Panc1 (cell line): ENCODE results near the gene SLC25A17. TPM values are rescaled to one million over a fixed set of nuclear protein-coding genes. Genes with fewer than 3 reads are reported as not detected.

Source experiments
- ATAC-seq: fragments of 200-7000 bp; cut with Tn5 transposase; 2 replicates; pipeline ENCODE4 v1.9.1; 2020; ENCODE audit warnings: mild to moderate bottlenecking, moderate library complexity
- BruUV-seq: library from RNA; stranded (reverse); fragments of 400-500 nt; replicated peaks from 2 replicates; lab custom pipeline; 2021; lab: Mats Ljungman, UMichigan
- CTCF ChIA-PET: fragments of 300-600 bp; sonication (Branson Sonifier 250); formaldehyde crosslinking; loops from one replicate; lab custom pipeline; 2022; ENCODE audit warnings: antibody characterized with exemption; lab: Charles Lee
- POLR2A ChIA-PET: fragments of 300-600 bp; sonication (Branson Sonifier 250); formaldehyde crosslinking; loops from one replicate; lab custom pipeline; 2022; ENCODE audit warnings: antibody characterized with exemption; lab: Charles Lee
- DNase-seq: peaks from one replicate; pipeline ENCODE4 v3.0.0-alpha.2; 2010; ENCODE audit warnings: low read depth, low spot score
- H3K27ac ChIP-seq: 2 replicates; pipeline ENCODE4 v1.5.1; 2011; ENCODE audit warnings: mild to moderate bottlenecking, low read length, inconsistent platforms
- H3K27me3 ChIP-seq: fragments of 200-500 bp; sonication (Bioruptor generic); 2 replicates; pipeline ENCODE4 v1.6.0; 2014; ENCODE audit warnings: low read length, inconsistent platforms; ENCODE audit not compliant: control insufficient read depth, insufficient read depth
- H3K36me3 ChIP-seq: fragments of 200-500 bp; sonication (Bioruptor generic); 2 replicates; pipeline ENCODE4 v1.5.1; 2014; ENCODE audit warnings: inconsistent platforms, mild to moderate bottlenecking, low read length, moderate library complexity; ENCODE audit not compliant: control insufficient read depth, insufficient read depth
- H3K4me1 ChIP-seq: 2 replicates; pipeline ENCODE4 v1.5.1; 2011; ENCODE audit warnings: inconsistent platforms, mild to moderate bottlenecking, low read length, moderate library complexity; ENCODE audit not compliant: control insufficient read depth, insufficient read depth
- H3K4me3 ChIP-seq, 2 experiments: 2 replicates each; pipeline ENCODE4 v1.5.1; 2011 to 2012; ENCODE audit warnings: low read depth in 2 of 2, low read length in 2 of 2, mild to moderate bottlenecking in 2 of 2, inconsistent platforms in 1 of 2, moderate library complexity in 1 of 2
- H3K9me3 ChIP-seq: fragments of 200-500 bp; sonication (Bioruptor generic); 2 replicates; pipeline ENCODE4 v1.5.1; 2014; ENCODE audit warnings: low read depth, mild to moderate bottlenecking, inconsistent platforms, low read length, moderate library complexity; ENCODE audit not compliant: control insufficient read depth, insufficient read depth
- POLR2AphosphoS5 ChIP-seq: IDR thresholded peaks from 2 replicates; pipeline ENCODE4 v1.6.1; 2012; ENCODE audit warnings: mild to moderate bottlenecking, low read depth, low read length, moderate library complexity
- SIN3A ChIP-seq: IDR thresholded peaks from 2 replicates; pipeline ENCODE4 v1.6.1; 2012; ENCODE audit warnings: low read depth, mild to moderate bottlenecking, low read length, moderate library complexity, borderline replicate concordance; ENCODE audit not compliant: insufficient read depth
- TCF7L2 ChIP-seq: IDR thresholded peaks from 2 replicates; pipeline ENCODE4 v1.6.1; 2011; ENCODE audit warnings: mild to moderate bottlenecking, low read depth, low read length, inconsistent platforms
- in situ Hi-C: cut with HindIII; loops from 2 replicates; pipeline ENCODE4 v1.10.0; 2016; ENCODE audit warnings: low sequenced_read_pairs, low pct_unique_long_range_greater_than_20kb
- intact Hi-C: fragments of 100-400 bp; cut with micrococcal nuclease; formaldehyde crosslinking; loops from one replicate; pipeline ENCODE4 v1.10.0; 2022; ENCODE audit not compliant: unreplicated experiment
- total RNA-seq: library from RNA; stranded (reverse); gene quantifications from one replicate; pipeline ENCODE4 v1.2.1, GENCODE V29; 2021; ENCODE audit not compliant: unreplicated experiment
- TF ChIP-seq, protein P1 (sequence below), 2 experiments: IDR thresholded peaks; 2 replicates each; pipeline ENCODE4 v1.6.1; 2011 to 2012; ENCODE audit warnings: low read depth in 2 of 2, control low read depth in 1 of 2, low read length in 1 of 2, mild to moderate bottlenecking in 1 of 2, moderate library complexity in 1 of 2; ENCODE audit not compliant: insufficient read depth in 1 of 2
- TF ChIP-seq, protein P2 (sequence below): fragments of 450-650 bp; IDR thresholded peaks from 2 replicates; pipeline ENCODE4 v1.5.1; 2017; ENCODE audit warnings: mild to moderate bottlenecking

The SLC25A17 gene
- total RNA-seq, 1 experiment from 2014 or later = 28.9 TPM

DNA sequence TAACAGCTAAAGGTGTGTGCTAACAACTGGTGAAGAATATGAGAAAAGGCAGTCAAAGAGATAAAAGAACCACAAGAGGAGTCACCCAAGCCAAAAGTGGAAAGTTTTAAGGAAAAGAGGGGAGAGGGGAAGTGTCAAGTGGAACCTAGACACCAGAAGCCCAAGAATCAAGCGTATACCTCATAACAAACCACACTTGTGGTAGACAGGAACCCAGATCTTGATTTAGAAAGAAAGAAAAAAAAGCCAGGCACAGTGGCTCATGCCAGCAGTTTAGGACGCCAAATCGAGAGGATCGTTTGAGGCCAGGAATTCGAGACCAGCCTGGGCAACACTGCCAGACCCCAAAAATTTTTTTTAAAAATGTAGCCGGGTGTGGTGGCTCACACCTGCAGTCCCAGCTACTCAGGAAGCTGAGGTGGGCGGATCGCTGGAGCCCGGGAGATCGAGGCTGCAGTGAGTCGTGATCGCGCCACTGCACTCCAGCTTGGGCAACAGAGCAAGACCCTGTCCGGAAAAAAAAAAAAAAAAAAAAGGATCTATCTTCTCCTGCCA is 877 bp downstream of the SLC25A17 start:
- Histone ChIP-seq H3K27ac (peak overlapping the region; percentile 86), H3K9me3 (no peaks in the 10 kb centered on the region), H3K4me3 (peak overlapping the region; percentile 79 to 88), H3K4me1 (peaks cover 13% of the 10 kb centered on the region), H3K27me3 (no peaks in the 10 kb centered on the region), H3K36me3 (no peaks in the 10 kb centered on the region; the same call in 1 of the 2 replicates)
- no peak for ATAC-seq
- intact Hi-C loops = no loop called here
- in situ Hi-C loops = no loop called here
- DNase-seq = no peak
- POLR2A ChIA-PET = no interaction called here
- CTCF ChIA-PET = no interaction called here
- TF ChIP-seq, protein P1, sequence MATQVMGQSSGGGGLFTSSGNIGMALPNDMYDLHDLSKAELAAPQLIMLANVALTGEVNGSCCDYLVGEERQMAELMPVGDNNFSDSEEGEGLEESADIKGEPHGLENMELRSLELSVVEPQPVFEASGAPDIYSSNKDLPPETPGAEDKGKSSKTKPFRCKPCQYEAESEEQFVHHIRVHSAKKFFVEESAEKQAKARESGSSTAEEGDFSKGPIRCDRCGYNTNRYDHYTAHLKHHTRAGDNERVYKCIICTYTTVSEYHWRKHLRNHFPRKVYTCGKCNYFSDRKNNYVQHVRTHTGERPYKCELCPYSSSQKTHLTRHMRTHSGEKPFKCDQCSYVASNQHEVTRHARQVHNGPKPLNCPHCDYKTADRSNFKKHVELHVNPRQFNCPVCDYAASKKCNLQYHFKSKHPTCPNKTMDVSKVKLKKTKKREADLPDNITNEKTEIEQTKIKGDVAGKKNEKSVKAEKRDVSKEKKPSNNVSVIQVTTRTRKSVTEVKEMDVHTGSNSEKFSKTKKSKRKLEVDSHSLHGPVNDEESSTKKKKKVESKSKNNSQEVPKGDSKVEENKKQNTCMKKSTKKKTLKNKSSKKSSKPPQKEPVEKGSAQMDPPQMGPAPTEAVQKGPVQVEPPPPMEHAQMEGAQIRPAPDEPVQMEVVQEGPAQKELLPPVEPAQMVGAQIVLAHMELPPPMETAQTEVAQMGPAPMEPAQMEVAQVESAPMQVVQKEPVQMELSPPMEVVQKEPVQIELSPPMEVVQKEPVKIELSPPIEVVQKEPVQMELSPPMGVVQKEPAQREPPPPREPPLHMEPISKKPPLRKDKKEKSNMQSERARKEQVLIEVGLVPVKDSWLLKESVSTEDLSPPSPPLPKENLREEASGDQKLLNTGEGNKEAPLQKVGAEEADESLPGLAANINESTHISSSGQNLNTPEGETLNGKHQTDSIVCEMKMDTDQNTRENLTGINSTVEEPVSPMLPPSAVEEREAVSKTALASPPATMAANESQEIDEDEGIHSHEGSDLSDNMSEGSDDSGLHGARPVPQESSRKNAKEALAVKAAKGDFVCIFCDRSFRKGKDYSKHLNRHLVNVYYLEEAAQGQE (IDR thresholded peaks at IDR 0.05; ENCODE audit: insufficient read depth in 1 of 2, low read depth in 2 of 2, low read length in 1 of 2) = no peak
- TF ChIP-seq POLR2AphosphoS5 (no peak), SIN3A (no peak), TCF7L2 (no peak)
- TF ChIP-seq, protein P2, sequence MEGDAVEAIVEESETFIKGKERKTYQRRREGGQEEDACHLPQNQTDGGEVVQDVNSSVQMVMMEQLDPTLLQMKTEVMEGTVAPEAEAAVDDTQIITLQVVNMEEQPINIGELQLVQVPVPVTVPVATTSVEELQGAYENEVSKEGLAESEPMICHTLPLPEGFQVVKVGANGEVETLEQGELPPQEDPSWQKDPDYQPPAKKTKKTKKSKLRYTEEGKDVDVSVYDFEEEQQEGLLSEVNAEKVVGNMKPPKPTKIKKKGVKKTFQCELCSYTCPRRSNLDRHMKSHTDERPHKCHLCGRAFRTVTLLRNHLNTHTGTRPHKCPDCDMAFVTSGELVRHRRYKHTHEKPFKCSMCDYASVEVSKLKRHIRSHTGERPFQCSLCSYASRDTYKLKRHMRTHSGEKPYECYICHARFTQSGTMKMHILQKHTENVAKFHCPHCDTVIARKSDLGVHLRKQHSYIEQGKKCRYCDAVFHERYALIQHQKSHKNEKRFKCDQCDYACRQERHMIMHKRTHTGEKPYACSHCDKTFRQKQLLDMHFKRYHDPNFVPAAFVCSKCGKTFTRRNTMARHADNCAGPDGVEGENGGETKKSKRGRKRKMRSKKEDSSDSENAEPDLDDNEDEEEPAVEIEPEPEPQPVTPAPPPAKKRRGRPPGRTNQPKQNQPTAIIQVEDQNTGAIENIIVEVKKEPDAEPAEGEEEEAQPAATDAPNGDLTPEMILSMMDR = no peak
- no TSS peak for BruUV-seq

DNA sequence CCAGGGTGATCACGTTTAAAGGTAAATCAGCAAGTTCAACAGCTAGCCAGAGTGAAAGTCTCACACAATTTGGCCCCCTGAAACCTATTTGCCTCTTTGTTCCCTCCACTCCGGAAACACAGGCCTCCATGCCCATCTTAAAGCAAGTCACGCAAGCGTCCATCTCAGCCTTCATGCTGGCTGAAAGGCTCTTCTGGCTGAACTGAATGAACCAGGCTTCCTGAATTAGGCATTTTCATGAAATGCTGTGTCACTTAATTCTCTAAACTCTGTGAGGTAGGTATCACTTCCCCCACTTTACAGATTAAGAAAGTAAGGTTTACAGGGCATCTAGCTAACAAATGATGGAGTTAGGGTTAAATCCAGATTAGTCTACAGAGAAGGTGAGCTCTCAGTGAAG is 1.4 kb downstream of the SLC25A17 start:
- CTCF ChIA-PET = no interaction called here

More for the DNA sequence above, 1.4 kb downstream of the SLC25A17 start:
- ATAC-seq (no peak), DNase-seq (no peak)
- peak overlapping the region; percentile 86 for H3K27ac ChIP-seq
- peak overlapping the region; percentile 79 to 88 for H3K4me3 ChIP-seq
- no peaks in the 10 kb centered on the region for H3K9me3 ChIP-seq
- TF ChIP-seq, protein P1 (IDR thresholded peaks at IDR 0.05; ENCODE audit: insufficient read depth in 1 of 2, low read depth in 2 of 2, low read length in 1 of 2) = no peak
- POLR2A ChIA-PET = no interaction called here
- H3K27me3 ChIP-seq = no peaks in the 10 kb centered on the region
- no peaks in the 10 kb centered on the region; the same call in 1 of the 2 replicates for H3K36me3 ChIP-seq
- intact Hi-C loops (no loop called here), in situ Hi-C loops (no loop called here)
- H3K4me1 ChIP-seq = peaks cover 13% of the 10 kb centered on the region
- BruUV-seq = no TSS peak
